GM23338 (cell line): ENCODE data around the gene CST3. TPM values are rescaled to one million over a fixed set of nuclear protein-coding genes. Genes with fewer than 3 reads are reported as not detected.

Experiments
- ATAC-seq: fragments of 200-7000 bp; cut with Tn5 transposase; 3 replicates; pipeline ENCODE4 v1.9.1; 2020
- DNase-seq: peaks from one replicate; pipeline ENCODE4 v3.0.0-alpha.2; 2015; ENCODE audit warnings: low spot score
- H2AFZ ChIP-seq: fragments of 200-600 bp; sonication (generic); 2 replicates; pipeline ENCODE4 v1.8.0; 2016; ENCODE audit warnings: antibody characterized with exemption, mild to moderate bottlenecking, moderate library complexity
- H3F3A ChIP-seq: fragments of 200-600 bp; sonication (generic); replicated peaks from 2 replicates; pipeline ENCODE4 v1.8.0; 2017; ENCODE audit warnings: antibody characterized with exemption, mixed run types, low read depth
- H3K27ac ChIP-seq: fragments of 200-600 bp; sonication (generic); 2 replicates; pipeline ENCODE4 v1.6.1; 2016; ENCODE audit warnings: low read depth
- H3K27me3 ChIP-seq: fragments of 200-600 bp; sonication (generic); 2 replicates; pipeline ENCODE4 v1.8.0; 2016; ENCODE audit warnings: mild to moderate bottlenecking, mixed run types, moderate library complexity; ENCODE audit not compliant: insufficient read depth
- H3K36me3 ChIP-seq: fragments of 200-600 bp; sonication (generic); 2 replicates; pipeline ENCODE4 v1.8.0; 2016; ENCODE audit warnings: mild to moderate bottlenecking; ENCODE audit not compliant: insufficient read depth
- H3K4me1 ChIP-seq: fragments of 200-600 bp; sonication (generic); 2 replicates; pipeline ENCODE4 v1.8.0; 2016; ENCODE audit warnings: mild to moderate bottlenecking, moderate library complexity; ENCODE audit not compliant: insufficient read depth
- H3K4me2 ChIP-seq: fragments of 200-600 bp; sonication (generic); 2 replicates; pipeline ENCODE4 v1.7.1; 2017; ENCODE audit warnings: mixed run types
- H3K4me3 ChIP-seq: fragments of 200-600 bp; sonication (generic); 2 replicates; pipeline ENCODE4 v1.6.1; 2016; ENCODE audit warnings: mixed run types
- H3K79me2 ChIP-seq: fragments of 200-600 bp; sonication (generic); replicated peaks from 2 replicates; pipeline ENCODE4 v1.8.0; 2017; ENCODE audit warnings: mild to moderate bottlenecking; ENCODE audit not compliant: insufficient read depth
- H3K9me2 ChIP-seq: fragments of 200-600 bp; sonication (generic); 2 replicates; pipeline ENCODE4 v1.8.0; 2017; ENCODE audit not compliant: insufficient read depth
- H4K20me1 ChIP-seq: fragments of 200-600 bp; sonication (generic); replicated peaks from 2 replicates; pipeline ENCODE4 v1.8.0; 2017; ENCODE audit warnings: mild to moderate bottlenecking; ENCODE audit not compliant: insufficient read depth
- H3K27ac Mint-ChIP-seq: 2 replicates; pipeline ENCODE4 v1.8.0; 2020; ENCODE audit warnings: inconsistent platforms, mild to moderate bottlenecking, moderate library complexity, mixed read lengths
- H3K27me3 Mint-ChIP-seq: 3 replicates; pipeline ENCODE4 v1.8.0; 2022; ENCODE audit warnings: low read depth, mild to moderate bottlenecking, moderate library complexity, mixed read lengths, inconsistent platforms; ENCODE audit not compliant: insufficient read depth, poor library complexity
- H3K36me3 Mint-ChIP-seq: 3 replicates; pipeline ENCODE4 v1.8.0; 2021; ENCODE audit warnings: low read depth, mild to moderate bottlenecking, inconsistent platforms, moderate library complexity, mixed read lengths
- H3K4me1 Mint-ChIP-seq: 3 replicates; pipeline ENCODE4 v1.8.0; 2020; ENCODE audit warnings: mild to moderate bottlenecking, inconsistent platforms, mixed read lengths
- H3K4me3 Mint-ChIP-seq: 3 replicates; pipeline ENCODE4 v1.8.0; 2021; ENCODE audit warnings: moderate library complexity, mild to moderate bottlenecking, inconsistent platforms, mixed read lengths
- H3K9me3 Mint-ChIP-seq: 3 replicates; pipeline ENCODE4 v1.8.0; 2020; ENCODE audit warnings: moderate library complexity, mild to moderate bottlenecking, inconsistent platforms, mixed read lengths
- EZH2phosphoT487 ChIP-seq: fragments of 200-600 bp; sonication (generic); IDR thresholded peaks from one replicate; pipeline ENCODE4 v1.8.1; 2018; ENCODE audit warnings: antibody characterized with exemption; ENCODE audit not compliant: unreplicated experiment
- JUNB ChIP-seq: IDR thresholded peaks from one replicate; pipeline ENCODE4 v1.6.1; 2016; ENCODE audit warnings: antibody characterized with exemption; ENCODE audit not compliant: unreplicated experiment
- POLR2AphosphoS5 ChIP-seq: IDR thresholded peaks from 2 replicates; pipeline ENCODE4 v1.6.1; 2016; ENCODE audit warnings: antibody characterized with exemption, low read depth
- STAT1 ChIP-seq: IDR thresholded peaks from one replicate; pipeline ENCODE4 v1.6.1; 2016; ENCODE audit warnings: antibody characterized with exemption; ENCODE audit not compliant: unreplicated experiment
- ZNF114 ChIP-seq: fragments of 250-450 bp; sonication (Bioruptor Pico); IDR thresholded peaks from 2 replicates; pipeline ENCODE4 v1.5.0; 2020; ENCODE audit warnings: mild to moderate bottlenecking, moderate library complexity
- polyA plus RNA-seq: library from polyadenylated mRNA; unstranded; fragments of >200 nt; fragmentation: Nextera tagmentation; extraction: Ambion mirVana; gene quantifications from 2 replicates; pipeline ENCODE4 v1.2.1, GENCODE V29; 2016
- total RNA-seq: library from RNA; depleted of rRNA; stranded (reverse); fragments of >200 nt; shearing (Covaris generic); gene quantifications from 2 replicates; pipeline ENCODE4 v1.2.3, GENCODE V29; 2014
- TF ChIP-seq, protein P1 (sequence below): fragments of 250-450 bp; sonication (Bioruptor Pico); IDR thresholded peaks from 2 replicates; pipeline ENCODE4 v1.5.0; 2020; ENCODE audit warnings: mild to moderate bottlenecking, moderate library complexity
- TF ChIP-seq, protein P2 (sequence below): IDR thresholded peaks from 2 replicates; pipeline ENCODE4 v1.6.1; 2016; ENCODE audit warnings: antibody characterized with exemption

CST3 gene
- total and polyA plus RNA-seq, 2 experiments from 2014 or later: 51.8 to 71.5 TPM

DNA sequence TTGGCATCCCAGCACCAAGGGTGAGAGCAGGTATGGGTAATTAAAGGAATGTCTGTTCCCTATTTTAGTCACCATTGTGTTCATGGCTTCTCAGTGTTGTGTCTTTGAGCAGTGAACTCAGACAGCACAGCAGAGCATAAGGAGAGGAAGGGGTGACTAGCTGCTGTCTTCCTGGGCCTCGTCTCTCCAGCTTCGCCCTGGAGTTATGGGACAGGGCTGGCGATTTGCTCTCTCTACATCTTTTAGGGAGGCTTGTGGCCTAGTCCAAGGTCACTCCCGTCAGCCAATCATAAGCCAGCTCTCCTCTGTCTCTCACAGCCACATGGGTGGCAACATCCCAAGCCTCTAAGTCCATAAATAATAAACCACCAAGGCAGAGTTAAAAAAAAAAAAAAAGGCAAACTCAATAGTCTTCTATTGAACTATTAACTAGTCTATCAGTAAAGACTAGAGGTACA lies 7.3 kb downstream of the CST3 start (continued):
- TF ChIP-seq, protein P1, sequence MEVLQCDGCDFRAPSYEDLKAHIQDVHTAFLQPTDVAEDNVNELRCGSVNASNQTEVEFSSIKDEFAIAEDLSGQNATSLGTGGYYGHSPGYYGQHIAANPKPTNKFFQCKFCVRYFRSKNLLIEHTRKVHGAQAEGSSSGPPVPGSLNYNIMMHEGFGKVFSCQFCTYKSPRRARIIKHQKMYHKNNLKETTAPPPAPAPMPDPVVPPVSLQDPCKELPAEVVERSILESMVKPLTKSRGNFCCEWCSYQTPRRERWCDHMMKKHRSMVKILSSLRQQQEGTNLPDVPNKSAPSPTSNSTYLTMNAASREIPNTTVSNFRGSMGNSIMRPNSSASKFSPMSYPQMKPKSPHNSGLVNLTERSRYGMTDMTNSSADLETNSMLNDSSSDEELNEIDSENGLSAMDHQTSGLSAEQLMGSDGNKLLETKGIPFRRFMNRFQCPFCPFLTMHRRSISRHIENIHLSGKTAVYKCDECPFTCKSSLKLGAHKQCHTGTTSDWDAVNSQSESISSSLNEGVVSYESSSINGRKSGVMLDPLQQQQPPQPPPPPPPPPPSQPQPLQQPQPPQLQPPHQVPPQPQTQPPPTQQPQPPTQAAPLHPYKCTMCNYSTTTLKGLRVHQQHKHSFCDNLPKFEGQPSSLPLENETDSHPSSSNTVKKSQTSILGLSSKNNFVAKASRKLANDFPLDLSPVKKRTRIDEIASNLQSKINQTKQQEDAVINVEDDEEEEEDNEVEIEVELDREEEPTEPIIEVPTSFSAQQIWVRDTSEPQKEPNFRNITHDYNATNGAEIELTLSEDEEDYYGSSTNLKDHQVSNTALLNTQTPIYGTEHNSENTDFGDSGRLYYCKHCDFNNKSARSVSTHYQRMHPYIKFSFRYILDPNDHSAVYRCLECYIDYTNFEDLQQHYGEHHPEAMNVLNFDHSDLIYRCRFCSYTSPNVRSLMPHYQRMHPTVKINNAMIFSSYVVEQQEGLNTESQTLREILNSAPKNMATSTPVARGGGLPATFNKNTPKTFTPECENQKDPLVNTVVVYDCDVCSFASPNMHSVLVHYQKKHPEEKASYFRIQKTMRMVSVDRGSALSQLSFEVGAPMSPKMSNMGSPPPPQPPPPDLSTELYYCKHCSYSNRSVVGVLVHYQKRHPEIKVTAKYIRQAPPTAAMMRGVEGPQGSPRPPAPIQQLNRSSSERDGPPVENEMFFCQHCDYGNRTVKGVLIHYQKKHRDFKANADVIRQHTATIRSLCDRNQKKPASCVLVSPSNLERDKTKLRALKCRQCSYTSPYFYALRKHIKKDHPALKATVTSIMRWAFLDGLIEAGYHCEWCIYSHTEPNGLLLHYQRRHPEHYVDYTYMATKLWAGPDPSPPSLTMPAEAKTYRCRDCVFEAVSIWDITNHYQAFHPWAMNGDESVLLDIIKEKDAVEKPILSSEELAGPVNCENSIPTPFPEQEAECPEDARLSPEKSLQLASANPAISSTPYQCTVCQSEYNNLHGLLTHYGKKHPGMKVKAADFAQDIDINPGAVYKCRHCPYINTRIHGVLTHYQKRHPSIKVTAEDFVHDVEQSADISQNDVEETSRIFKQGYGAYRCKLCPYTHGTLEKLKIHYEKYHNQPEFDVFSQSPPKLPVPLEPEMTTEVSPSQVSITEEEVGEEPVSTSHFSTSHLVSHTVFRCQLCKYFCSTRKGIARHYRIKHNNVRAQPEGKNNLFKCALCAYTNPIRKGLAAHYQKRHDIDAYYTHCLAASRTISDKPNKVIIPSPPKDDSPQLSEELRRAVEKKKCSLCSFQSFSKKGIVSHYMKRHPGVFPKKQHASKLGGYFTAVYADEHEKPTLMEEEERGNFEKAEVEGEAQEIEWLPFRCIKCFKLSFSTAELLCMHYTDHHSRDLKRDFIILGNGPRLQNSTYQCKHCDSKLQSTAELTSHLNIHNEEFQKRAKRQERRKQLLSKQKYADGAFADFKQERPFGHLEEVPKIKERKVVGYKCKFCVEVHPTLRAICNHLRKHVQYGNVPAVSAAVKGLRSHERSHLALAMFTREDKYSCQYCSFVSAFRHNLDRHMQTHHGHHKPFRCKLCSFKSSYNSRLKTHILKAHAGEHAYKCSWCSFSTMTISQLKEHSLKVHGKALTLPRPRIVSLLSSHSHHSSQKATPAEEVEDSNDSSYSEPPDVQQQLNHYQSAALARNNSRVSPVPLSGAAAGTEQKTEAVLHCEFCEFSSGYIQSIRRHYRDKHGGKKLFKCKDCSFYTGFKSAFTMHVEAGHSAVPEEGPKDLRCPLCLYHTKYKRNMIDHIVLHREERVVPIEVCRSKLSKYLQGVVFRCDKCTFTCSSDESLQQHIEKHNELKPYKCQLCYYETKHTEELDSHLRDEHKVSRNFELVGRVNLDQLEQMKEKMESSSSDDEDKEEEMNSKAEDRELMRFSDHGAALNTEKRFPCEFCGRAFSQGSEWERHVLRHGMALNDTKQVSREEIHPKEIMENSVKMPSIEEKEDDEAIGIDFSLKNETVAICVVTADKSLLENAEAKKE (CRISPR knock-in tag): no peak
- no peak for TF ChIP-seq EZH2phosphoT487

DNA sequence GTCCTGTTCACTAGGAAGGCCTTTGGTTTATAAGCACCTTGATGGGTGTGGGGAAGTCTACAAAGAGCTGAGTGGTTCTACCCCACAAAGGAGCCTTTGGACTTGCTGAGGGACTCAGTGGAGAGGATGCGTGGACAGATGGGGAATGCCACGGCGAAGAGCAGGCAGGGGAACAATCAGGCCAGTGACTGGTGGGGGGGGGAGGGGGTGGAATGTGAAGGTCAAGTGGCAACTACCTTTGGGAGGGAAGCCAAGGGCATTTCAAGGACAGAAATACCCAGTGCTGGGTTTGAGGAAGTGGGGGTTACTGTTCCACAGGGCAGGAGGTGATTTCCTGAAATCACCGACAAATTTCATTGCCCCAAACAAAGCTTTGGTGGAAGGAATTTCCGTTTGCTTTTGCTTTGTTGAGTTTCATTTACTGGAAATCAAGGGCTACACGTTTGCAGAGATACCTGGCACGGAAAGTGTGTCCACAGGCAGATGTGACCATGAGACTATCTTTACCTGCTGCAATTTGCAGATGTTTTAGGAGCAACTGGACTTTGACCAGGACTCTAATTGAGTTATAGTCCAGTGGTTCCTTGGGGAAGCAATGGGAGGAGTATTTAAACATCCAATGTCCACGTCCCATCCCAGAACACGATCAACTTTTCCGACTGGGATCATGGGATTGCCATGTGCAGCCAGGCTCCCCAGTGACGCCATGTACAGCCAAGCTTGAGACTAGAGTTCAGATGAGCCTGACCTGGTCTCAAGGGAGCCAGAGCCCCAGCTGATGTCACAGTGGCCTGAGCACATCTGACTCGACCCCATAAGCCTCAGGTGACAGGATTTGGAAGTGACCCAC lies 8.0 kb downstream of the CST3 start:
- Histone ChIP-seq H3F3A (no peaks in the 10 kb centered on the region), H3K4me3 (no peak overlapping the region), H2AFZ (no peak overlapping the region), H3K4me1 (peaks cover 15% of the 10 kb centered on the region; the same call in 1 of the 2 replicates), H3K9me2 (peaks cover 6% of the 10 kb centered on the region; the same call in 1 of the 2 replicates), H3K27me3 (no peaks in the 10 kb centered on the region), H3K27ac (no peak overlapping the region), H3K4me2 (0 out of 2 replicates have a peak overlapping the region, but pooled peaks have one; percentile 14), H4K20me1 (no peaks in the 10 kb centered on the region), H3K79me2 (no peaks in the 10 kb centered on the region), H3K36me3 (no peaks in the 10 kb centered on the region)
- peaks cover 6% of the 10 kb centered on the region for H3K4me1 Mint-ChIP-seq
- no peaks in the 10 kb centered on the region; the same call in 2 of the 3 replicates for H3K9me3 Mint-ChIP-seq
- ATAC-seq (no peak), DNase-seq (no peak)
- H3K27ac Mint-ChIP-seq: no peak overlapping the region
- peaks cover 3% of the 10 kb centered on the region for H3K27me3 Mint-ChIP-seq
- no peaks in the 10 kb centered on the region; the same call in 2 of the 3 replicates for H3K36me3 Mint-ChIP-seq
- H3K4me3 Mint-ChIP-seq: no peak overlapping the region
- TF ChIP-seq, protein P1 (CRISPR knock-in tag): no peak
- TF ChIP-seq JUNB: no peak
- TF ChIP-seq POLR2AphosphoS5: no peak
- no peak for TF ChIP-seq STAT1
- TF ChIP-seq ZNF114 (CRISPR knock-in tag): no peak
- TF ChIP-seq, protein P2, sequence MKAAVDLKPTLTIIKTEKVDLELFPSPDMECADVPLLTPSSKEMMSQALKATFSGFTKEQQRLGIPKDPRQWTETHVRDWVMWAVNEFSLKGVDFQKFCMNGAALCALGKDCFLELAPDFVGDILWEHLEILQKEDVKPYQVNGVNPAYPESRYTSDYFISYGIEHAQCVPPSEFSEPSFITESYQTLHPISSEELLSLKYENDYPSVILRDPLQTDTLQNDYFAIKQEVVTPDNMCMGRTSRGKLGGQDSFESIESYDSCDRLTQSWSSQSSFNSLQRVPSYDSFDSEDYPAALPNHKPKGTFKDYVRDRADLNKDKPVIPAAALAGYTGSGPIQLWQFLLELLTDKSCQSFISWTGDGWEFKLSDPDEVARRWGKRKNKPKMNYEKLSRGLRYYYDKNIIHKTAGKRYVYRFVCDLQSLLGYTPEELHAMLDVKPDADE: no peak
